Esophagus muscularis mucosa (tissue), 4 donors: ENCODE data around the gene PRR7. TPM values are rescaled to one million over a fixed set of nuclear protein-coding genes. Genes with fewer than 3 reads are reported as not detected.

ENCODE experiments used
- DNase-seq: peaks from one replicate; pipeline ENCODE4 v3.0.0-alpha.2; 2017; ENCODE audit errors: extremely low spot score
- H3K27ac ChIP-seq, 4 donors: fragments of 200-600 bp; sonication (generic); replicated peaks in 1 of 4; 1 replicate in 3 of 4; 2 replicates in 1 of 4; pipeline ENCODE4 v1.5.1; 2016 to 2019; ENCODE audit warnings: mild to moderate bottlenecking in 1 of 4
- H3K27me3 ChIP-seq, 4 donors: fragments of 200-600 bp; sonication (generic); one replicate each; pipeline versions ENCODE4 v1.5.1 to v1.6.0; 2016 to 2019
- H3K36me3 ChIP-seq, 4 donors: fragments of 200-600 bp; sonication (generic); one replicate each; pipeline ENCODE4 v1.5.1; 2016 to 2019
- H3K4me1 ChIP-seq, 4 donors: fragments of 200-600 bp; sonication (generic); one replicate each; pipeline ENCODE4 v1.5.1; 2016 to 2019
- H3K4me3 ChIP-seq, 4 donors: fragments of 200-600 bp; sonication (generic); 1 replicate in 2 of 4; 2 replicates in 2 of 4; pipeline ENCODE4 v1.5.1; 2016 to 2019; ENCODE audit warnings: mild to moderate bottlenecking in 4 of 4, moderate library complexity in 1 of 4
- H3K9me3 ChIP-seq, 4 donors: fragments of 200-600 bp; sonication (generic); 1 replicate in 3 of 4; 2 replicates in 1 of 4; pipeline ENCODE4 v1.5.1; 2016 to 2019
- CTCF ChIP-seq, 3 experiments: fragments of 200-600 bp in 2 of 3; fragments of 450-650 bp in 1 of 3; sonication (generic) in 2 of 3; IDR thresholded peaks; one replicate each; pipeline ENCODE4 v1.5.1; 2017 to 2019; ENCODE audit warnings: antibody characterized with exemption in 3 of 3, mild to moderate bottlenecking in 2 of 3, moderate library complexity in 1 of 3
- EP300 ChIP-seq: sonication (generic); formaldehyde crosslinking; IDR thresholded peaks from one replicate; pipeline ENCODE4 v1.6.1; 2017; ENCODE audit warnings: antibody characterized with exemption
- POLR2A ChIP-seq: fragments of 450-650 bp; IDR thresholded peaks from one replicate; pipeline ENCODE4 v1.6.1; 2017; ENCODE audit warnings: antibody characterized with exemption, moderate library complexity, mild to moderate bottlenecking, low read depth
- POLR2AphosphoS5 ChIP-seq, 2 donors: sonication (generic); formaldehyde crosslinking; IDR thresholded peaks; one replicate each; pipeline ENCODE4 v1.6.1; 2017; ENCODE audit warnings: antibody characterized with exemption in 2 of 2
- WGBS: methylation state at CpG from one replicate; pipeline ENCODE4 v1.1.5; 2018; 5-methylcytosine and 5-hydroxymethylcytosine counted together
- intact Hi-C: fragments of 100-400 bp; cut with DNase I; formaldehyde crosslinking; loops from one replicate; pipeline ENCODE4 v1.15.1; 2023
- total RNA-seq, 4 donors: library from RNA; depleted of rRNA; stranded (reverse); fragments of >200 nt; gene quantifications; one replicate each; pipeline versions ENCODE4 v1.1.0 to v1.2.1, GENCODE V29; 2016

Gene PRR7
- total RNA-seq, 4 donors from 2014 or later: 0.42 to 2.5 (median 1.6) TPM

DNA sequence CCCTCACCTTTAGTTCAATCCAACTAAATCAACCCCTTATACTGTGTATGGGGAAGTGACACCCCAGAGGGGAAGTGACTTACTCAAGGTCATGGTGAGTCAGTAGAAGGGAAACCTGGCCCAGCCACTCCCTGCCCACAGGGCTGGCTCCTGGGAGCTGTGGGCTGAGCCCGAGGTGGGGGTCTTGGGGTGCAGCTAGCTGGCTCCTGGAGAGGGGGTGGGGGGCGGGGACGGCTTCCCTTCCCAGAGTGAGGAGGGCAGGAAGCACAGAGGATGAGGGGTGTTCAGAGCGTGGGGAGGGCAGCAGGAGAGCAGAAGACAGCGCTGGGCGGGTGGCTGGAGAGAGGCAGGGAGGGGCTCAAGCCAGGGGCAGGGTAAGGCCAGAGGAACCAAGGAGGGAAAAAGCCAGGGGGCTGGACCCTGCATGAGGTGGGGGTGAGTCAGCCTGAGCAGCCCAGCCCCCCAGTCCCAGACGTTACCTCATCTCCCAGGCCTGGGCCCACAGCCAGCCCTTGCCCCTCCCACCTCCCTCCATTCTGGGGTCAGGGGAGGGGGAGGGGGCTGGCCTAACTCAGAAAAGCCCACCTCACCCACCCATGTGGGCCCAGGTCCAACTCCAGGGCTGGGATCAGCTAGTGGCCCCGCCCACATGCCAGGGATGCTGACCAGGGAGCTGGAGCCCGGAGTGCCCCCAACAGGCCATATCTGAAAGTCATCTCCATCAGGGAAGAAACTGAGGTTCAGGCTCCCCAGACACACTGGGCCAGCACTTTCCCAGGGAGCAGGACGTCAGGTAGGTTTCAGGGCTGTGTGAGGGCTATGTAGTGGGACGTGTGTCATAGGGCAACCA, 48.0 kb downstream of the PRR7 start:
- peak overlapping the region; percentile 96 to 99 (median 98) for H3K27ac ChIP-seq
- H3K9me3 ChIP-seq: no peaks in the 10 kb centered on the region
- peaks cover 64 to 86% (median 85%) of the 10 kb centered on the region in 4 donors for H3K4me1 ChIP-seq
- peak overlapping the region; percentile 78 to 96 (median 88) for H3K4me3 ChIP-seq
- peaks cover 12 to 51% (median 39%) of the 10 kb centered on the region in 4 donors for H3K36me3 ChIP-seq
- intact Hi-C loops: no loop called here
- WGBS: 29% methylated on average over 10 of the region's 11 CpGs
- peak in 2 of 3 experiments; percentile 28 to 35 for TF ChIP-seq CTCF (IDR thresholded peaks at IDR 0.05)
- TF ChIP-seq EP300: no peak
- no peak for TF ChIP-seq POLR2A
- peak in 1 of 2 donors; percentile 68 for TF ChIP-seq POLR2AphosphoS5 (IDR thresholded peaks at IDR 0.05)
- DNase-seq: no peak
- H3K27me3 ChIP-seq: no peaks in the 10 kb centered on the region

- H3K4me3 ChIP-seq: peak overlapping the region; percentile 78 to 96 (median 88)
- H3K27ac ChIP-seq: peak overlapping the region; percentile 96 to 99 (median 98)
- TF ChIP-seq CTCF (IDR thresholded peaks at IDR 0.05) (no peak), POLR2A (peak; percentile 19), POLR2AphosphoS5 (IDR thresholded peaks at IDR 0.05) (peak in 1 of 2 donors; percentile 86), EP300 (no peak)
- H3K9me3 ChIP-seq: no peaks in the 10 kb centered on the region
- H3K4me1 ChIP-seq: peaks cover 64 to 83% (median 78%) of the 10 kb centered on the region in 4 donors
- DNase-seq: no peak
- no peaks in the 10 kb centered on the region for H3K27me3 ChIP-seq
- H3K36me3 ChIP-seq: peaks cover 8 to 42% (median 30%) of the 10 kb centered on the region in 4 donors
- intact Hi-C loops: no loop called here
- 42% methylated on average over 9 of the region's 14 CpGs for WGBS
Observed at GRCh38 chr5:177495243-177496060, 48.8 kb downstream of the PRR7 start.

- H3K27me3 ChIP-seq: no peaks in the 10 kb centered on the region
- peaks cover 2 to 35% (median 23%) of the 10 kb centered on the region in 4 donors for H3K36me3 ChIP-seq
- DNase-seq: no peak
- no peaks in the 10 kb centered on the region for H3K9me3 ChIP-seq
- H3K4me3 ChIP-seq: peak overlapping the region; percentile 78 to 96 (median 88)
- H3K27ac ChIP-seq: peak overlapping the region; percentile 96 to 99 (median 98)
- intact Hi-C loops: no loop called here
- H3K4me1 ChIP-seq: peaks cover 70 to 83% (median 78%) of the 10 kb centered on the region in 4 donors
- no peak for TF ChIP-seq POLR2A
- peak in 2 of 3 experiments; percentile 31 to 49 for TF ChIP-seq CTCF (IDR thresholded peaks at IDR 0.05)
- TF ChIP-seq POLR2AphosphoS5 (IDR thresholded peaks at IDR 0.05): no peak
- TF ChIP-seq EP300: no peak
- WGBS: 13% methylated on average over 1 of the region's 12 CpGs
Observed at GRCh38 chr5:177496070-177496726, 49.6 kb downstream of the PRR7 start.

DNA sequence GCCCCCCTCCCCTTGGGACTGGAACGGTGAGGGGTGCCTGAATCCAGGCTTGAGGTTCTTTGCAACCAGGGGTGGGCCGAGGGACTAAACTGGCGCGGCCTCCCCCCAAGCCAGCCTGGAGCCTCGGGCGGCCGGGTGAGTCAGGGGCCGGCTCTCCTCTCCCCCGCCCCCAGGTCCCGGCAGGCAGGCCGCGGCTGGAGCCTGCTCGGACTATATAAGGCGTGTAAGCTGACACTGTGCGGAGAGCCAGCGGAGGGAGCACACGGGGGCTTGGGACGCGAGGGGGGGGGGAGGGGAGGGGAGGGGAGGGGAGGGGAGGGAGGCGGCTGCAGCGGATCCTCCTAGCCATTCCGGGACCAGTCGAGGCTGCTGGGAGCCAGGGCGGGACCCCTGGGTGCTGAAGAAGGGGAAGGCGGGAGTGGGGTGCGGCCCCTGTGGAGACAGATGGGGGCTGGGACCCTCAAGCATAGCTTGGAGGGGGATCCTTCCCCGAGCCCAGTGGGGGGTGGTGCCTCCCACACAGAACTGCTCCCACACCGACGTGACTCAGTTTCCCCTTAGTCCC, 50.2 kb downstream of the PRR7 start:
- no peaks in the 10 kb centered on the region for H3K9me3 ChIP-seq
- 0% methylated on average over 1 of the region's 29 CpGs for WGBS
- H3K4me1 ChIP-seq: peaks cover 64 to 79% (median 75%) of the 10 kb centered on the region in 4 donors
- TF ChIP-seq EP300: no peak
- peak; percentile 58 for TF ChIP-seq POLR2A
- peak in 1 of 2 donors; percentile 86 for TF ChIP-seq POLR2AphosphoS5 (IDR thresholded peaks at IDR 0.05)
- TF ChIP-seq CTCF (IDR thresholded peaks at IDR 0.05): no peak
- DNase-seq: no peak
- peak overlapping the region; percentile 96 to 99 (median 98) for H3K27ac ChIP-seq
- H3K4me3 ChIP-seq: peak overlapping the region; percentile 78 to 96 (median 88)
- no peaks in the 10 kb centered on the region for H3K27me3 ChIP-seq
- intact Hi-C loops: no loop called here
- peaks cover 0 to 29% (median 17%) of the 10 kb centered on the region in 4 donors for H3K36me3 ChIP-seq
